PC-9 (cell line): Measurements from ENCODE around the gene RPS2. TPM values are rescaled to one million over a fixed set of nuclear protein-coding genes. Genes with fewer than 3 reads are reported as not detected.

Source experiments
- BruUV-seq: library from RNA; stranded (reverse); fragments of 400-500 nt; replicated peaks from 2 replicates; lab custom pipeline; 2021; lab: Mats Ljungman, UMichigan
- CTCF ChIA-PET: fragments of 300-600 bp; sonication (Branson Sonifier 250); formaldehyde crosslinking; loops from one replicate; lab custom pipeline; 2022; ENCODE audit warnings: antibody characterized with exemption; lab: Charles Lee
- POLR2A ChIA-PET: fragments of 300-600 bp; sonication (Branson Sonifier 250); formaldehyde crosslinking; loops from one replicate; lab custom pipeline; 2022; ENCODE audit warnings: antibody characterized with exemption; ENCODE audit not compliant: unreplicated experiment; lab: Charles Lee
- DNase-seq, 2 experiments: peaks; one replicate each; pipeline versions ENCODE4 v3.0.0 to v3.0.0-alpha.2; 2015 to 2022; ENCODE audit warnings: mixed read lengths in 1 of 2
- H2AFZ ChIP-seq: fragments of 200-600 bp; sonication (generic); 2 replicates; pipeline ENCODE4 v1.8.1; 2017; ENCODE audit warnings: antibody characterized with exemption
- H3F3A ChIP-seq: fragments of 200-600 bp; sonication (generic); 2 replicates; pipeline ENCODE4 v1.8.1; 2017; ENCODE audit warnings: antibody characterized with exemption, mild to moderate bottlenecking, low read depth; ENCODE audit not compliant: insufficient read depth
- H3K27ac ChIP-seq: fragments of 200-600 bp; sonication (generic); 2 replicates; pipeline ENCODE4 v1.6.1; 2016; ENCODE audit warnings: mixed run types
- H3K27me3 ChIP-seq: fragments of 200-600 bp; sonication (generic); 2 replicates; pipeline ENCODE4 v1.6.1; 2016; ENCODE audit warnings: low read depth, mixed run types; ENCODE audit not compliant: insufficient read depth
- H3K36me3 ChIP-seq: fragments of 200-600 bp; sonication (generic); 2 replicates; pipeline ENCODE4 v1.6.1; 2016; ENCODE audit warnings: low read depth, mixed run types
- H3K4me1 ChIP-seq: fragments of 200-600 bp; sonication (generic); replicated peaks from 2 replicates; pipeline ENCODE4 v1.6.1; 2016; ENCODE audit warnings: mixed run types; ENCODE audit not compliant: insufficient read depth
- H3K4me2 ChIP-seq: fragments of 200-600 bp; sonication (generic); 2 replicates; pipeline ENCODE4 v1.6.1; 2017; ENCODE audit warnings: mixed run types
- H3K4me3 ChIP-seq: fragments of 200-600 bp; sonication (generic); 2 replicates; pipeline ENCODE4 v1.6.1; 2016; ENCODE audit warnings: mixed run types
- H3K79me2 ChIP-seq: fragments of 200-600 bp; sonication (generic); 2 replicates; pipeline ENCODE4 v1.6.1; 2017; ENCODE audit warnings: low read depth, mixed run types
- H3K9me2 ChIP-seq: fragments of 200-600 bp; sonication (generic); 2 replicates; pipeline ENCODE4 v1.8.1; 2017; ENCODE audit warnings: mild to moderate bottlenecking; ENCODE audit not compliant: insufficient read depth
- H3K9me3 ChIP-seq: fragments of 200-600 bp; sonication (generic); 2 replicates; pipeline ENCODE4 v1.8.1; 2016; ENCODE audit warnings: low read depth; ENCODE audit not compliant: insufficient read depth
- H4K20me1 ChIP-seq: fragments of 200-600 bp; sonication (generic); 2 replicates; pipeline ENCODE4 v1.8.1; 2017; ENCODE audit not compliant: insufficient read depth
- EZH2 ChIP-seq: fragments of 200-600 bp; sonication (generic); IDR thresholded peaks from 2 replicates; pipeline ENCODE4 v1.8.0; 2017; ENCODE audit warnings: antibody characterized with exemption, low read depth
- intact Hi-C: fragments of 100-400 bp; cut with micrococcal nuclease; formaldehyde crosslinking; loops from one replicate; pipeline ENCODE4 v1.10.0; 2022; ENCODE audit not compliant: unreplicated experiment
- total RNA-seq: library from RNA; stranded (reverse); gene quantifications from 2 replicates; pipeline ENCODE4 v1.2.3, GENCODE V29; 2021
- TF ChIP-seq, protein P1 (sequence below): fragments of 200-600 bp; sonication (generic); conservative IDR thresholded peaks from 2 replicates; pipeline ENCODE4 v1.6.1; 2017; ENCODE audit warnings: mixed run types, antibody characterized with exemption, mild to moderate bottlenecking, moderate library complexity

RPS2 gene
- total RNA-seq, 1 experiment from 2014 or later: 3,808 TPM

DNA sequence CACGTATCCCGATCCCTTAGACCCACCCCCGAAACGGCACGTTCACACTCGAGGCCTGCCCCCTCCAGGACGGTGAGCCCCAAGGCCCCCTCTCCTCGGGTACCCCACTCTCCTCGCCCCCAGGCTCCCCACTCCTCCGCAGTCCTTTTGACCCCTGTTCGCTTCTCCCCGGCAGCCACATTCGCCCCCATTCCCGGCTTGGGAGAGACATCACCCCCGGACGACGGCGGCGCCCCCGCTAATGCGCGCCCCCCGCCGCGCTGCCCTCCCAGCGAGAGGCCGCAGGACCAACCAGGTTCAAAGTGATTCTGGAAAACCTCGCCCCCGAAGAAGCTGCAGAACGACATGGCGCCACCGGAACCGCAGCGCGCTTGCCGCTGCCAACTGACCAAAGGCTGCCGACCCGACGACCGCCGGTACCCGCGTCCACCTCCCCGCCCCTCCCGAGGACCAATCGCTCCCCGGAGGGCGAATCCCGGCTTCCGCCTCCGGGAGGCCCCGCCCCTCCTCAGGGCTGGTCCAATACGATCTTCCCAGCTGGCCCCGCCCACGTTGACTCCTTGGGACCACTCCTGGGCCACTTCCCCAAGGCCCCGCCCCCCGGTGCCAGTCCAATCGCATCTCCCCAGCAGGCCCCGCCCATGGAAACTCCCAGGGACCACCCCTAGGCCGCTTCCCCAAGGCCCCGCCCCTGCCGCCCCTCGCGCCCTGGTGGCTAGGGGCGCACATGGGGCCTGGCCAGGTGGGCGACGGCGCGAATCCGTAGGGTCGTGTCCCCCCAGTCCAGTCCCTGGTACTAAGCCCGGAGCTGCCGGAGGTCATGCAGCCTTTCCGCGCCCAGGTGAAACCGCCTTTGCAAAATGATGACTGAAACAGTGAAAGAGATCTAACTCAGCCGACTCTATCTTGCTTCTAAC lies 21.6 kb downstream of the RPS2 start, which contains the start of gene MSRB1:
MSRB1 (minus strand) TSS at position 390 of the 917 bp plus-strand sequence; CDS start at position 347, 43 bp downstream.
- TF ChIP-seq EZH2: no peak
- TF ChIP-seq, protein P1, sequence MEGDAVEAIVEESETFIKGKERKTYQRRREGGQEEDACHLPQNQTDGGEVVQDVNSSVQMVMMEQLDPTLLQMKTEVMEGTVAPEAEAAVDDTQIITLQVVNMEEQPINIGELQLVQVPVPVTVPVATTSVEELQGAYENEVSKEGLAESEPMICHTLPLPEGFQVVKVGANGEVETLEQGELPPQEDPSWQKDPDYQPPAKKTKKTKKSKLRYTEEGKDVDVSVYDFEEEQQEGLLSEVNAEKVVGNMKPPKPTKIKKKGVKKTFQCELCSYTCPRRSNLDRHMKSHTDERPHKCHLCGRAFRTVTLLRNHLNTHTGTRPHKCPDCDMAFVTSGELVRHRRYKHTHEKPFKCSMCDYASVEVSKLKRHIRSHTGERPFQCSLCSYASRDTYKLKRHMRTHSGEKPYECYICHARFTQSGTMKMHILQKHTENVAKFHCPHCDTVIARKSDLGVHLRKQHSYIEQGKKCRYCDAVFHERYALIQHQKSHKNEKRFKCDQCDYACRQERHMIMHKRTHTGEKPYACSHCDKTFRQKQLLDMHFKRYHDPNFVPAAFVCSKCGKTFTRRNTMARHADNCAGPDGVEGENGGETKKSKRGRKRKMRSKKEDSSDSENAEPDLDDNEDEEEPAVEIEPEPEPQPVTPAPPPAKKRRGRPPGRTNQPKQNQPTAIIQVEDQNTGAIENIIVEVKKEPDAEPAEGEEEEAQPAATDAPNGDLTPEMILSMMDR: no peak
- Histone ChIP-seq H3K79me2 (peaks cover 18% of the 10 kb centered on the region; the same call in 1 of the 2 replicates), H3K4me3 (peak within 1 kb of the TSS; percentile 81), H3K27me3 (no peaks in the 10 kb centered on the region), H3K27ac (peak within 1 kb of the TSS; percentile 61), H3K9me2 (no peaks in the 10 kb centered on the region), H2AFZ (peak within 1 kb of the TSS; percentile 94), H3K4me2 (peak within 1 kb of the TSS; percentile 86), H3F3A (peaks cover 37% of the 10 kb centered on the region; the same call in 1 of the 2 replicates), H3K4me1 (peaks cover 18% of the 10 kb centered on the region), H3K36me3 (no peaks in the 10 kb centered on the region), H3K9me3 (no peaks in the 10 kb centered on the region), H4K20me1 (0 out of 2 replicates have a peak, but pooled peaks cover 3% of the 10 kb centered on the region)
- POLR2A ChIA-PET: interaction anchor here (0.5 to 1.0 kb wide), 5 partner anchors 9 to 771 kb away, joined by 3 to 13 read pairs (median 4); partner anchors contain the start of genes RAB26, RPS2 and UQCC4
- CTCF ChIA-PET: interaction anchor here (0.6 to 0.7 kb wide), 2 partner anchors 245 to 373 kb away, joined by 3 to 5 read pairs; no protein-coding TSS in a partner anchor
- no TSS peak for BruUV-seq
- peak; percentile 93 to 100 for DNase-seq
- intact Hi-C loops: loop anchor here (2.0 to 5.0 kb wide), 2 partner anchors 16 to 161 kb away; partner anchors contain the start of genes NDUFB10, NUBP2 and SPSB3

DNA sequence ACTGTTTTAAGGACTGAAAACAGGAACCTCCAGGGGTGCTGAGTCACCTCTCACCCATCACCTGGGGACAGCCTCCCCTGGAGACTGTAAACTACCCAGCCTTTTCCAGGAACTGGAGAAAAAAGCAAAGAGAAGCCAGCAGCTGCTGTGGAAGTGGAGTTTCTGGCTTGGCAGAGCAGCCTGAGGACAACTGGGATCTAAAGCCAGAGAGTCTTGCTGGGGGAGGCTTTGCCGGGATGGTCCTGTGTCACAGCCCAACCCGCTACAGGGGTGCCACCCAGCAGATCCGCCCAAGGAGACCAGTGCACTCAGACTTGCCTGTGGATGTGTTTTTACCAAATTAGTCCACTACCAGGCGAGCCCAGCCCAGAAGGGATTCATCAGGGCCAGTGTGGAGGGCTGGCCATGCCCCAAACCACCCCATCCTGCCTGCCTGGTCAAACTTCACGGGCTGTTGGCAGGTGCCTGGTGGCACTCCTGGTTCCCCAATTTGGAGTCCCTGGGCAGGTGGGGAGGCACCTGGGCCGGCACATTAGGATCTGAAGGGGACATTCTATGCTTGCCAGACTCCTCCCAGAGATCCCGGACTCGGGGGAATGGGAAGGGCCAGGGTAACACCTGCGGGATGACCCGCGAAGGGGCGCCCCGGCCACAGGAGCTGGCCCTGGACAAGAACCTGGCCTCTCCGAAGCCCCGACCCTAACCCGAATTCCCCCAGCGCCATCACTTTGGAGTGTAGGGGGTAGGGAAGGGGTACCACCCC lies 22.4 kb downstream of the RPS2 start:
- POLR2A ChIA-PET: interaction anchor here (0.9 kb wide), 1 partner anchor 770 kb away, joined by 13 read pairs; no protein-coding TSS in a partner anchor
- Histone ChIP-seq H3K27me3 (no peaks in the 10 kb centered on the region), H4K20me1 (0 out of 2 replicates have a peak, but pooled peaks cover 3% of the 10 kb centered on the region), H3K4me3 (peak overlapping the region; percentile 81), H3K9me2 (no peaks in the 10 kb centered on the region), H3F3A (peaks cover 39% of the 10 kb centered on the region; the same call in 1 of the 2 replicates), H3K36me3 (no peaks in the 10 kb centered on the region), H3K27ac (peak overlapping the region; percentile 61), H3K4me2 (peak overlapping the region; percentile 86), H3K4me1 (peaks cover 21% of the 10 kb centered on the region), H2AFZ (peak overlapping the region; percentile 94), H3K79me2 (peaks cover 18% of the 10 kb centered on the region; the same call in 1 of the 2 replicates), H3K9me3 (no peaks in the 10 kb centered on the region)
- CTCF ChIA-PET: no interaction called here
- BruUV-seq: no TSS peak
- TF ChIP-seq EZH2: no peak
- DNase-seq: peak; percentile 63 to 79
- intact Hi-C loops: loop anchor here (2.0 to 5.0 kb wide), 2 partner anchors 17 to 160 kb away; partner anchors contain the start of genes NDUFB10, NUBP2 and SPSB3

DNA sequence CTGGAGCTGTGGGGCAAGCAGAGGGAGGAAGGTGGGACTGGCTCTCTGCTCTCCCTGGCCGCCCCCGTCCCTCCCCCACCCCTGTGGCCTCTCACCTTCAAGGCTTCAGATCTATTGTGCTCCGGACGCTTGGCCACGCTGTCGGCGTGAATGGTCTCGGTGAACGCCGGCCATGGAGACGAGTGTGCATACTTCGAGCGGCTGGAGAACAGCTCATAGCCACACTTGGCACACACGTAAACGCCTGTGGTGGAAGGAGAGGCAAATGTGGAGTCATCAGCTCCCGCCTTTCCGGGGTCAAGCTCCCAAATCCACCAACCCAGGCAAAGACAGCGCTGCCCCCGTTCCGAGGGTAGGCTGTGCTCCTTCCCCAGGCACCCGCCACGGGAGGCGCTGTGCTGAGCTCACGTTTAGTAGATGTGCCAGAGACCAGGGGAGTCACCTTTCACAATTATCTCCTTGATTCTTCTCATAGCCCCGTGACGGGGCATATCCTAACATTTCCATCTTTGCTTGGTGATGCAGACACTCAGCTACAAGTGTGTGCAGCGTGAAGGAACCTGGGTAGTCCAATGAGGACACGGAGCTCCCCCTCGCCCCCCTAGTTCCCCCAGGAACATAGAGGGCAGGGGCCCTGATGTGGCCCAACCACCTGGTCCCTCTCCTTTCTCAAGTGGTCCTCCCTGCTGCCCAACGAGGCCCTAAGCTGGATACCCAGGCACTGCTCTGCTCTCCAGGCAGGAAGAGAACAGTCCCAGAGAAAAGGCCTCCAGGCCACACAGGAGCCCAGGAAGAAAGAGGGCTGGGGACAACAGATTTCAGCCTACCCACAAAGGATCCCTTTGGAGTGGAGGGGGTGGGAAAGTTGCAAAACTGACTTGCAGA lies 23.2 kb downstream of the RPS2 start:
- Histone ChIP-seq H3K4me1 (peaks cover 21% of the 10 kb centered on the region), H2AFZ (no peak overlapping the region), H3K4me2 (peak overlapping the region; percentile 86), H3K9me3 (no peaks in the 10 kb centered on the region), H3K4me3 (peak overlapping the region; percentile 81; the same call in 1 of the 2 replicates), H3K27me3 (no peaks in the 10 kb centered on the region), H3K36me3 (no peaks in the 10 kb centered on the region), H3F3A (peaks cover 44% of the 10 kb centered on the region; the same call in 1 of the 2 replicates), H3K79me2 (peaks cover 18% of the 10 kb centered on the region; the same call in 1 of the 2 replicates), H3K9me2 (no peaks in the 10 kb centered on the region), H3K27ac (peak overlapping the region; percentile 61), H4K20me1 (0 out of 2 replicates have a peak, but pooled peaks cover 3% of the 10 kb centered on the region)
- intact Hi-C loops: loop anchor here (2.0 to 5.0 kb wide), 2 partner anchors 17 to 159 kb away; partner anchors contain the start of genes NDUFB10, NUBP2 and SPSB3
- TF ChIP-seq EZH2: no peak
- TF ChIP-seq, protein P1: no peak
- CTCF ChIA-PET: interaction anchor here (0.6 kb wide), 1 partner anchor 8 kb away, joined by 3 read pairs; no protein-coding TSS in a partner anchor
- no peak for DNase-seq
- POLR2A ChIA-PET: interaction anchor here (0.7 kb wide), 1 partner anchor 27 kb away, joined by 4 read pairs; no protein-coding TSS in a partner anchor
- BruUV-seq: TSS peak; percentile 28
